GM19023 (cell line): ENCODE results near the gene ZNF564.
"Not testable (repeated sequence)": the region's sequence is repeated elsewhere in the genome, so short reads cannot be mapped to it uniquely, and the experiment has no call there.

ENCODE experiments used
- ATAC-seq: cut with Tn5 transposase; IDR thresholded peaks from one replicate; pipeline ENCODE4 v1.9.1; 2021; ENCODE audit warnings: mild to moderate bottlenecking, moderate library complexity; ENCODE audit not compliant: unreplicated experiment

Gene ZNF564

GRCh38 chr19:12551060-12551832 is at the start of gene ZNF564:
TSS of gene ZNF564 (minus strand) at chr19:12551482. CDS start at chr19:12551332, 150 bp downstream.
- ATAC-seq, result peak; percentile 96

GRCh38 chr19:12597594-12597993 is 46.3 kb upstream of the ZNF564 start:
- ATAC-seq, result no peak

- ATAC-seq, result no peak
These were observed 45.8 kb upstream of the ZNF564 start for GRCh38 chr19:12596927-12597548.

- ATAC-seq, result no peak
These were observed 45.2 kb upstream of the ZNF564 start for GRCh38 chr19:12596485-12596884.

GRCh38 chr19:12581100-12581499 is 29.8 kb upstream of the ZNF564 start:
- no peak for ATAC-seq

GRCh38 chr19:12580180-12580694 is 29.0 kb upstream of the ZNF564 start:
- ATAC-seq, result no peak

- no peak for ATAC-seq
These were observed 27.4 kb upstream of the ZNF564 start for GRCh38 chr19:12578641-12579040.

- ATAC-seq, result no peak
These were observed 22.8 kb upstream of the ZNF564 start for GRCh38 chr19:12574036-12574435.

- ATAC-seq, result no peak
These were observed 16.7 kb upstream of the ZNF564 start for GRCh38 chr19:12567951-12568350.

GRCh38 chr19:12566380-12566779 is 15.1 kb upstream of the ZNF564 start:
- not testable (repeated sequence) for ATAC-seq

GRCh38 chr19:12564016-12564664 is 12.9 kb upstream of the ZNF564 start:
- ATAC-seq, result no peak

- ATAC-seq, result no peak
These were observed 4.2 kb upstream of the ZNF564 start for GRCh38 chr19:12555456-12555930.

- ATAC-seq, result no peak
These were observed 4.4 kb downstream of the ZNF564 start for GRCh38 chr19:12546903-12547302.

GRCh38 chr19:12546068-12546467 is 5.2 kb downstream of the ZNF564 start:
- ATAC-seq, result no peak

- ATAC-seq, result no peak
These were observed 6.0 kb downstream of the ZNF564 start for GRCh38 chr19:12545267-12545666.

GRCh38 chr19:12544401-12544876 is 6.8 kb downstream of the ZNF564 start:
- no peak for ATAC-seq

GRCh38 chr19:12543855-12544254 is 7.4 kb downstream of the ZNF564 start:
- no peak for ATAC-seq

GRCh38 chr19:12527034-12527836 is 24.0 kb downstream of the ZNF564 start:
- ATAC-seq, result no peak

- ATAC-seq, result no peak
These were observed 24.7 kb downstream of the ZNF564 start for GRCh38 chr19:12526542-12526941.

GRCh38 chr19:12521996-12522395 is 29.3 kb downstream of the ZNF564 start:
- no peak for ATAC-seq
